ENCODE data around the gene HSF2BP.

HSF2BP gene

DNA sequence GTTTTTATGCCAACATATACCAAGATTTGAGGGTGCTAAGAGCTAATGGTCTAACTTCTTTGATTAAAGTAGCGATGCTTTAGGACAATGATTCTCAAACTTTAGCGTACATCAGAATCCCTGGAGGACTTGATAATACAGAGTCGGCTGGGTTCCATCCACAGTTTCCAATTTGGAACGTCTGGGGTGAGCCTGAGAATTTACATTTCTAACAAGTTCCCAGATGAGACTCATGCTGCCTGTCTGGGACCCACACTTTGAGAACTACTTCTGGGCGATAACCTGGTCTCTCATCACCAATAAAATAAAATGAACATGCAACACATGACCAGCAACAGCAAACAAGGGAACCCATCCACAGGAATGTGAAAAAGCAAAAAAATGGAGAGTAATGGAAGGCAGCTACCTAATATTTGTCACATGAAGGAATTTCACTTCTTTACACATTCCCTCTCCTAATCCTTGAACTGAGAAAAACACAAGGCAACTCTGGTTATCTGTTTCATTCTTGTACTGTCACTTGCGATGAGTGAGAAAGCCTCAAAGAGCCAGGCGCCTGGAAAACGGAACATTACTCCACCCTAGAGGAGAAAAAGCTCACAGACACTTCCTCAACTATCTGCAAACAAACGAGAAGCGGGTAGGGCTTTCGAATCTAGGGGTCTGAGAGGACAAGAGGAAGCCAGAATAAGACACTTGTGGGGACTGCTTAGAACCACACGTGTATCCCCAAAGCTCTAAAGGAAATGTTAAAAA is 14.0 kb downstream of the HSF2BP start:
- H3K36me3 ChIP-seq (ENCODE audit: control insufficient read depth, insufficient read depth, low read length) = no peaks in the 10 kb centered on the region
- peak; percentile 22 for DNase-seq (ENCODE audit: extremely low read depth, insufficient read length)
- no peak overlapping the region for H3K4me3 ChIP-seq (replicated peaks; ENCODE audit: low read depth, low read length)

DNA sequence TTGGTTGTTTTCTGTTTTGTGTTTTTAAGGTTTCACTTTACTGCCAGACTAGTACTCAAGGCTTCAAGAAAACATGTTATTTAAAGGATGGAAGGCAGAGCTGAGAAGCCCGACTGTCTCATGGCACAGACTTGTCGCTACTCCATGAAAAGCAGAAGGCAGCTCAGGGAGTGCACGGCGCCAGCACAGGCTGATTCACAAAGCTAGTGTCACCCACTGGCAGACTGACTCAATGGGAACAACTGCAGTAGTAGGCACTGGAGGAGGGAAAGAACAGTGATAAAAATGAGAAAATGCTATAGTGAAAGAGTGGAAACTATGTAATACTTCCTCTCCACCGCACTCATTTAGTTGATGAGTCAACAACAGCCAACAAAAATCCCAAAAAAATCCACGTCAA is 14.7 kb downstream of the HSF2BP start:
- no peak for DNase-seq (ENCODE audit: extremely low read depth, insufficient read length)
- TF ChIP-seq, protein P1, sequence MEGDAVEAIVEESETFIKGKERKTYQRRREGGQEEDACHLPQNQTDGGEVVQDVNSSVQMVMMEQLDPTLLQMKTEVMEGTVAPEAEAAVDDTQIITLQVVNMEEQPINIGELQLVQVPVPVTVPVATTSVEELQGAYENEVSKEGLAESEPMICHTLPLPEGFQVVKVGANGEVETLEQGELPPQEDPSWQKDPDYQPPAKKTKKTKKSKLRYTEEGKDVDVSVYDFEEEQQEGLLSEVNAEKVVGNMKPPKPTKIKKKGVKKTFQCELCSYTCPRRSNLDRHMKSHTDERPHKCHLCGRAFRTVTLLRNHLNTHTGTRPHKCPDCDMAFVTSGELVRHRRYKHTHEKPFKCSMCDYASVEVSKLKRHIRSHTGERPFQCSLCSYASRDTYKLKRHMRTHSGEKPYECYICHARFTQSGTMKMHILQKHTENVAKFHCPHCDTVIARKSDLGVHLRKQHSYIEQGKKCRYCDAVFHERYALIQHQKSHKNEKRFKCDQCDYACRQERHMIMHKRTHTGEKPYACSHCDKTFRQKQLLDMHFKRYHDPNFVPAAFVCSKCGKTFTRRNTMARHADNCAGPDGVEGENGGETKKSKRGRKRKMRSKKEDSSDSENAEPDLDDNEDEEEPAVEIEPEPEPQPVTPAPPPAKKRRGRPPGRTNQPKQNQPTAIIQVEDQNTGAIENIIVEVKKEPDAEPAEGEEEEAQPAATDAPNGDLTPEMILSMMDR (IDR thresholded peaks at IDR 0.05; ENCODE audit: insufficient read depth, low read length, poor library complexity, severe bottlenecking) = no peak
- Histone ChIP-seq H3K27me3 (replicated peaks; ENCODE audit: control insufficient read depth, insufficient read depth, low read length) (no peaks in the 10 kb centered on the region), H3K4me3 (replicated peaks; ENCODE audit: low read depth, low read length) (no peak overlapping the region), H3K36me3 (ENCODE audit: control insufficient read depth, insufficient read depth, low read length) (no peaks in the 10 kb centered on the region)

More for the DNA sequence above, 14.0 kb downstream of the HSF2BP start:
- no peaks in the 10 kb centered on the region for H3K27me3 ChIP-seq (replicated peaks; ENCODE audit: control insufficient read depth, insufficient read depth, low read length)
- TF ChIP-seq, protein P1 (IDR thresholded peaks at IDR 0.05; ENCODE audit: insufficient read depth, low read length, poor library complexity, severe bottlenecking) = peak; percentile 57

DNA sequence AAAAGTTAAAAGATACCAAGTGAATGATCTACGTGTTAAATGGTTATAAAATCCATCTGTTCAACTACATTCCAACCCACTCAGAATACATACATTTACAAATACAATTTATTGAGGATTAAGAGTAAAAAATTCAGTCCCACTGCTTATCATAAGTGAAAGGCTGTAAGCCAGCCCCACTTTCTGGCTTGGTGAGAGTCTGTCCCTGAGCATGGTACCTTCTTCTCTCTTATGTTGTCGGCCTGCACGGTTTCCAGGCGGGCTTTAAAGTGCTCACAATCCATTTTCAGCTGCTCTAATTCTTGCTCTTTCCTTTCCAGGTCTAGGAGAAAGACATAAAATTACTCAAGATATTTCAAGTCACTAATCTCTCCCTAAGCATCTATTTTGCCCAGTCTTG is 15.2 kb downstream of the HSF2BP start:
- no peaks in the 10 kb centered on the region for H3K27me3 ChIP-seq (replicated peaks; ENCODE audit: control insufficient read depth, insufficient read depth, low read length)
- no peak for DNase-seq (ENCODE audit: extremely low read depth, insufficient read length)
- TF ChIP-seq, protein P1 (IDR thresholded peaks at IDR 0.05; ENCODE audit: insufficient read depth, low read length, poor library complexity, severe bottlenecking) = no peak
- H3K36me3 ChIP-seq (ENCODE audit: control insufficient read depth, insufficient read depth, low read length) = no peaks in the 10 kb centered on the region
- H3K4me3 ChIP-seq (replicated peaks; ENCODE audit: low read depth, low read length) = no peak overlapping the region

DNA sequence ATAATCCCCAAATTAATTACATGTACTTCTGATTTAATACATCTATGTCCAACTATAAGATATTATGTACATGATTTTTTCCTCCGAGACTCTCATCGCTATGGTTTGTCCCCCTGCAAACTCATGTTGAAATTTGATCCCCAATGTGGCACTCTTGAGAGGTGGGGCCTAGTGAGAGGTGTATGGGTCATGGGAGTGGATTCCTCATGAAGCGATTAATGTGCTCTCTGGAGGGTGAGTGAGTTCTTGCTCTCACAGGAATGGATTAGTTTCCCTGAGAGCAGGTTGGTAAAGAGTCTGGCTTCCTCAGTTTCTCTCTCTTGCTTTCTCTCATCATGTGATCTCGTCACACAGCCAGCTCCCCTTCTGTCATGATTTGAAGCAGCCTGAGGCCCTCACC is 16.1 kb downstream of the HSF2BP start:
- H3K36me3 ChIP-seq (ENCODE audit: control insufficient read depth, insufficient read depth, low read length) = no peaks in the 10 kb centered on the region
- no peak for DNase-seq (ENCODE audit: extremely low read depth, insufficient read length)
- TF ChIP-seq, protein P1 (IDR thresholded peaks at IDR 0.05; ENCODE audit: insufficient read depth, low read length, poor library complexity, severe bottlenecking) = no peak
- no peaks in the 10 kb centered on the region for H3K27me3 ChIP-seq (replicated peaks; ENCODE audit: control insufficient read depth, insufficient read depth, low read length)
- no peak overlapping the region for H3K4me3 ChIP-seq (replicated peaks; ENCODE audit: low read depth, low read length)

DNA sequence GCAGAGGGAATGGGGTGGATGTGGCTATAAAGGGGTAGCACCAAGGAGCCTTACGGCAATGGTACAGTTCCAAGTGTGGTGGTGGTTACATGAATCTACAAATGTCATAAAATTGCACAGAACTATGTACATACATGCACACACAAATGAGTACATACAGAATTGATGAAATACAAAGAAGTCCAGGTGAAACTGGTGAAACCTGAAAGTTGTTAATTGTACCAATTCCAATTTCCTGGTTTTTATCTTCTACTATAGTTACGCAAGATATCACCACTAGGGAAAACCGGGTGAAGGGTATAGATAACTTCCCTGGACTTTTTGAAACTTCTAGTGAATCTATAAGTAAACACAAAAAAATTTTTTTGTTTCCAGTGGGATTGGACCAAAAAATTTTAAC is 18.9 kb downstream of the HSF2BP start:
- H3K4me3 ChIP-seq (replicated peaks; ENCODE audit: low read depth, low read length) = no peak overlapping the region
- no peaks in the 10 kb centered on the region for H3K36me3 ChIP-seq (ENCODE audit: control insufficient read depth, insufficient read depth, low read length)
- H3K27me3 ChIP-seq (replicated peaks; ENCODE audit: control insufficient read depth, insufficient read depth, low read length) = no peaks in the 10 kb centered on the region
- TF ChIP-seq, protein P1 (IDR thresholded peaks at IDR 0.05; ENCODE audit: insufficient read depth, low read length, poor library complexity, severe bottlenecking) = no peak
- DNase-seq (ENCODE audit: extremely low read depth, insufficient read length) = no peak

Data from GM06990 (cell line).